NCI-H526 treated with DMSO at 0.1 percent for 48 hours (cell line): Measurements from ENCODE around the gene EIF2S3B.
"Not testable (repeated sequence)": the region's sequence is repeated elsewhere in the genome, so short reads cannot be mapped to it uniquely, and the experiment has no call there.

Source experiments
- DNase-seq: peaks from one replicate; lab custom pipeline; 2025; lab: John Stamatoyannopoulos, UW

EIF2S3B gene

DNA sequence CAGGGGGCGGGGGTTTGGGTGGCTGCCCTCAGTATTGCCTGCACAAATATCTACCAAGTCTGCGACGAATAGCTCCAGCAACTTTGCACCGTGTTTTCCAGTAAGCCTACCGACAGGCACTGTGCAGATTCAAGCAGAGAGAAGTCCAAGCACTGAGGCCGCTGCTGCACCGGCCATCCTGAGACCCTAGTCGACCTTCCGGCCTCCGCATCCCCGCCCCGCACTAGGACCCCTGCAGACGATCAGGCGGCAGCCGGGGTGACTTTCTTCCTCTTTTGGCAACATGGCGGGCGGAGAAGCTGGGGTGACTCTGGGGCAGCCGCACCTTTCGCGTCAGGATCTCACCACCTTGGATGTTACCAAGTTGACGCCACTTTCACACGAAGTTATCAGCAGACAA lies at the start of gene EIF2S3B:
EIF2S3B (plus strand) TSS at position 271 of the 400 bp plus-strand sequence; CDS start at position 284, 13 bp downstream.
- DNase-seq, result no peak

DNA sequence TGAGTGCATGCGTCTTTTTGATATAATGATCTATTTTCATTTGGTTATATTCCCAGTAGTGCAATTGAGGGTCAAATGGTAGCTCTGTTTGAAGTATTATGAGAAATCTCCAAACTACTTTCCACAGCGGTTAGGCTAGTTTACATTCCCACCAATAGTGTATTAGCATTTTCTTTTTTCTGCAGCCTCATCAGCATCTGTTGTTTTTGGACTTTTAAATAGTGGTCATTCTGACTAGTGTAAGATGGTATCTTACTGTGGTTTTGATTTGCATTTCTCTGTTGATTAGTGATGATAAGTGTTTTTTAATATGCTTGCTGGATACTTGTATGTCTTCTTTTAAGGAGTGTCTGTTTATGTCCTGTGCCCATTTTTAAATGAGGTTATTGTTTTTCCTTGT lies 48.8 kb upstream of the EIF2S3B start:
- no peak for DNase-seq

GRCh38 chr12:10457760-10458159 lies 47.9 kb upstream of the EIF2S3B start:
- peak; percentile 27 for DNase-seq

- DNase-seq, result no peak
Measured at GRCh38 chr12:10466311-10466710, 39.4 kb upstream of the EIF2S3B start.

GRCh38 chr12:10469701-10470100 lies 36.0 kb upstream of the EIF2S3B start:
- no peak for DNase-seq

DNA sequence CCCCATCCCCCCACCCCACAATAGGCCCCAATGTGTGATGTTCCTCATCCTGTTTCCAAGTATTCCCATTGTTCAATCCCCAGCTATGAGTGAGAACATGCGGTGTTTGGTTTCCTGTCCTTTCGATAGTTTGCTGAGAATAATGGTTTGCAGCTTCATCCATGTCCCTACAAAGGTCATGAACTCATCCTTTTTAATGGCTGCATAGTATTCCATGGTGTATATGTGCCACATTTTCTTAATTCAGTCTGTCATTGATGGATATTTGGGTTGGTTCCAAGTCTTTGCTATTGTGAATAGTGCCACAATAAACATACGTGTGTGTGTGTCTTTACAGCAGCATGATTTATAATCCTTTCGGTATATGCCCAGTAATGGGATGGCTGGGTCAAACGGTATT lies 32.9 kb upstream of the EIF2S3B start:
- DNase-seq, result not testable (repeated sequence)

DNA sequence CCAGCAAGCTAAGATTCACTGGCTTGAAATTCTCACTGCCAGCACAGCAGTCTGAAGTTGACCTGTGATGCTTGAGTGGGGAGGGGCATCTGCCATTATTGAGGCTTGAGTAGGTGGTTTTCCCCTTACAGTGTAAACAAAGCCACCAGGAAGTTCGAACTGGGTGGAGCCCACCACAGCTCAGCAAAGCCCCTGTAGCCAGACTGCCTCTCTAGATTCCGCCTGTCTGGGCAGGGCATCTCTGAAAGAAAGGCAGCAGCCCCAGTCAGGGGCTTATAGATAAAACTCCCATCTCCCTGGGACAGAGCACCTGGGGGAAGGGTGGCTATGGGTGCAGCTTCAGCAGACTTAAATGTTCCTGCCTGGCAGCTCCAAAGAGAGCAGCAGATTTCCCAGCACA lies 23.8 kb upstream of the EIF2S3B start:
- not testable (repeated sequence) for DNase-seq

DNA sequence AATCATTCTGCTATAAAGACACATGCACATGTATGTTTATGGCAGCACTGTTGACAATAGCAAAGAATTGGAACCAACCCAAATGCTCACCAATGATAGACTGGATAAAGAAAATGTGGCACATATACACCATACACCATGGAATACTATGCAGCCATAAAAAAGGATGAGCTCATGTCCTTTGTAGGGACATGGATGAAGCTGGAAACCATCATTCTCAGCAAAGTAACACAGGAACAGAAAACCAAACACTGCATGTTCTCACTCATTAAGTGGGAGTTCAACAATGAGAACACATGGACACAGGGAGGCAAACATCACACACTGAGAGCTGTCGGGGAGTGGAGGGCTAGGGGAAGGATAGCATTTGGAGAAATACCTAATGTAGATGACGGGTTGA lies 18.4 kb upstream of the EIF2S3B start:
- not testable (repeated sequence) for DNase-seq

GRCh38 chr12:10491766-10492165 lies 13.9 kb upstream of the EIF2S3B start:
- no peak for DNase-seq

GRCh38 chr12:10497602-10498001 lies 8.1 kb upstream of the EIF2S3B start:
- no peak for DNase-seq

DNA sequence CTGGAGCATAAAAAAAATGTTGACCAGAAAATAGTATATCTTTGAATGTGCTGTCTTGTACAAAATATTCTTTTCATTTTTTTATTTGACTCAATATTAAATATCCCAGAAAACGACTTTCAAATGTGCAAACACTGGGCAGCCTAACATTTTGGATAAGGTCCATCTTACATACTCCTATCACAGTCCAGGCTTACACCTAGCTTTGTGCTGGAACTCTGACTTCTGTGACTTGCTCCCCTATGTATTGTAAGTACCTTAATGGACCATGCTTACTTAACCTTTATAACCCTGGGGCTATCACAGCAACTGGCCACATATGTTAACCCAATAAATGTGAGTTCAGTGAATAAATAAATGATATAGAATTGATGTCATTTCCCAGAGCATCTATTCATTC lies 7.6 kb upstream of the EIF2S3B start:
- no peak for DNase-seq

GRCh38 chr12:10501030-10501429 lies 4.7 kb upstream of the EIF2S3B start:
- peak; percentile 10 for DNase-seq

DNA sequence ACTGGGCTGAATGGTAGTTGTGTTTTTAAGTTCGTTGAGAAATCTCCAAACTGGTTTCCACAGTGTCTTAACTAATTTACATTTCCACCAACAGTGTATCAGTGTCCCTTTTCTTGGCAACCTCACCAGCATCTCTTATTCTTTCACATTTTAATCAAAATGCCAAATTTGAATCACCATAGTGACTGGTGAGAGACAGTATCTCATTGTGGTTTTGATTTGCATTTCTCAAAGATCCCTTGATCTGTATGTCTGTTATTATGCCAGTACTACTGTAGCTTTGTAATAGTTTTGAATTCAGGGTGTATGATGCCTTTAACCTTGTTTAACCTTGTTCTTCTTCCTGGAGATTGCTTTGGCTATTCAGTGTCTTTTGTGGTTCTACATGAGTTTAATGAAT lies 2.2 kb upstream of the EIF2S3B start:
- no peak for DNase-seq

DNA sequence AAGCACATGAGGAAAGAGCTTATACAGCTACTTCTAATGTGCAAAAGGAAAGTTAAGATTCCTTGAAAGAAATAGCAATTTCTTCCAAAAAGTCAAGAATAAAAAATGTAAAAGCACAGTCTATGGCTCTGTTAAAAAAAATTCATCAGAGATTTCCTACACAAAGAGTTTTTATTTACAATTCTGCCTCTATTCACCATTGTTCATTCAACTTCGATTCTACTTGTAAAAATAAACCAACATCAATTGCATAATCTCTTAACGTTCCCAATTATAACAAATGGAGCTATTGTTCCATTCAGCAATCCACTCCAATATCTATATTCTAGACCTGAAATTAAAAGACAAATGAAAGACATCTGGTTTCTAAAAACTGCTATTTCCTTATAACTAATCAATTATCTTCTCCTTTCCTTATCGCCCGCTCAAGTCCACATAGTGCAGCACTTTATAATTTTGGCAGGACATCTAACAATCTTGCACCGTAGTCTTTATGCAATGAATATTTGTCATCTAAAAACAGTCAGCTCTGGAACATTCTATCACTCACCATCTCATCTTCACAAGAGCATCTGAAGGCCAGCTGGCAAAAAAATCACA lies 6.2 kb downstream of the EIF2S3B start:
- no peak for DNase-seq

DNA sequence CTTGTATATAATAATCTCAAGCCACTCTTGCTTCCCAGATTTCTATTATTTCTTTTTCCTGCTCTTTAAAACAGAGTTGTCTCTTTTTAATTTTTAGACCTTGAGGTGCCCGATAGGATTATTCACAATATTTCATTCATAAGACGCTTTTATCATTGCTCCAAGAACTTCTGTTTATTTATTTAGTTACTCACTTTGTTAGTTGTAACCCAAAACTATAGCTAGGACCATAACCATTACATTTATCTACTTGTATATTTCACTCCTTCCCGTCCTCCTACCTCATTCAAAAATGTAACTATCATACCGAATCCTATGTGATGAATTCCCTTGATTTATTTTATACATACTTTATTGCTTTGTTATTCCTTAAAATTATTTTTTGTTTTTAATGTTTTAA lies 7.1 kb downstream of the EIF2S3B start:
- no peak for DNase-seq

DNA sequence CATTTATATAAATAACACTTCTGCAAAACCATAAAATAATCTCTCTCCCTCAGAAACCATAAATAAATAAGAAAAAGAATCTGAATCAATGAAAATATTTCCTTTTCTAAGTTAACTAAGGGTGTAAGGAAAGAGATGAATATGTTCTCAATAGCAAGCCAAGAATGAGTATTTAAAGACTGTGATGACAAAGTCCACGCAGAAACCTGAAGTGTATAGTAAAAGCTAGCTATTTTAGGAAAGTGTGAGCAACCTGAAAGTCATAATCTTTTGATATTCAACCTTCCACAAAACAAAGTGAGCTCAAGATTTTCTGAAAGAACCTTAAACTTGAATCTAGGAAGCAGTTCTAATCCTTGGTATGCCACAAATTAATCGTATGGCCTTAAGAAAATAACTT lies 15.9 kb downstream of the EIF2S3B start:
- no peak for DNase-seq

GRCh38 chr12:10528174-10528953 lies 22.7 kb downstream of the EIF2S3B start:
- DNase-seq, result no peak

- no peak for DNase-seq
Measured at GRCh38 chr12:10529603-10530002, 23.9 kb downstream of the EIF2S3B start.

DNA sequence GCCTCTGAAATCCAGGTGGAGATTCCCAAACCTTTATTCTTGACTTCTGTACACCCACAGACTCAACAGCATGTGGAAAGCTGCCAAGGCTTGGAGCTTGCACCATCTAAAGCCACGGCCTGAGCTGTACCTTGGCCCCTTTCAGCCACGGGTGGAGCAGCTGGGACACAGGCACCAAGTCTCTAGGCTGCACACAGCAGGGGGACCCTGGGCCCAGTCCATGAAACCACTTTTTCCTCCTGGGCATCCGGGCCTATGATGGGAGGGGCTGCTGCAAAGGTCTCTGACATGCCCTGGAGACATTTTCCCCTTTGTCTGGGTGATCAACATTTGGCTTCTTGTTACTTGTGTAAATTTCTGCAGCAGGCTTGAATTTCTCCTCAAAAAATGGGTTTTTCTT lies 32.0 kb downstream of the EIF2S3B start:
- DNase-seq, result no peak

GRCh38 chr12:10540776-10541205 lies 35.1 kb downstream of the EIF2S3B start:
- peak; percentile 30 for DNase-seq

DNA sequence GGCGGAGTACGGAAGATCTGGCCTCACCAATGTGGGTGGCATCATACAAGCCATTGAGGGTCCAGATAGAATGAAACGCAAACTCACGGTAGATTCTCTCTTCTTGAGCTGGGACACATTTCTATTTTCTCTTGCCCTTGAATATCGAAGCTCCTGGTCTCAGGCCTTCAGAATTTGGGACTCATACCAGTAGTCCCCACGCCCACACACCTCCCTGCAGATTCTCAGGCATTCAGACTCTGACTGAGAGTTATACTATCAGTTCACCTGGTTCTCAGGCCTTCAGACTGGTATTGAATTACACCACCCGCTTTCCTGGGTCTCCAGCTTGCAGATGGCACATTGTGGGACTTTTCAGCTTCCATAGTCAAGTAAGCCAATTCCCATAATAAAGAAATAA lies 37.8 kb downstream of the EIF2S3B start:
- DNase-seq, result no peak

- no peak for DNase-seq
Measured at GRCh38 chr12:10551375-10551774, 45.7 kb downstream of the EIF2S3B start.

- no peak for DNase-seq
Measured at GRCh38 chr12:10553148-10553547, 47.5 kb downstream of the EIF2S3B start.
